Pancreas (tissue), 10 donors: ENCODE data around the gene MPV17L2. TPM values are rescaled to one million over a fixed set of nuclear protein-coding genes. Genes with fewer than 3 reads are reported as not detected.
"Not testable (repeated sequence)": the region's sequence is repeated elsewhere in the genome, so short reads cannot be mapped to it uniquely, and the experiment has no call there.

Experiments
- ATAC-seq, 4 donors: fragments of 200-7000 bp; cut with Tn5 transposase; one replicate each; pipeline versions ENCODE4 v1.8.0 to v1.9.1; 2020; ENCODE audit warnings: mild to moderate bottlenecking in 4 of 4, moderate library complexity in 4 of 4
- DNase-seq, 6 donors: peaks; one replicate each; pipeline ENCODE4 v3.0.0-alpha.2; 2020
- FAIRE-seq: peaks from 2 replicates; lab custom pipeline; 2012; peaks lifted over from hg19 to GRCh38; lab: Jason Lieb, UNC
- H3K27ac ChIP-seq, 4 donors: fragments of 200-600 bp; sonication (generic); 1 replicate in 3 of 4; 2 replicates in 1 of 4; pipeline versions ENCODE4 v1.5.0 to v1.8.0; 2020
- H3K27me3 ChIP-seq, 4 donors: fragments of 200-600 bp; one replicate each; pipeline ENCODE4 v1.8.0; 2021
- H3K36me3 ChIP-seq, 3 donors: fragments of 200-600 bp; sonication (generic) in 1 of 3; one replicate each; pipeline versions ENCODE4 v1.5.0 to v1.8.0; 2020 to 2021
- H3K4me1 ChIP-seq, 3 donors: fragments of 200-600 bp; one replicate each; pipeline ENCODE4 v1.8.0; 2021
- H3K4me3 ChIP-seq, 4 donors: fragments of 200-600 bp; sonication (generic) in 2 of 4; one replicate each; pipeline versions ENCODE4 v1.5.0 to v1.8.0; 2020 to 2021
- H3K9me3 ChIP-seq, 4 donors: fragments of 200-600 bp; one replicate each; pipeline ENCODE4 v1.8.0; 2021
- CTCF ChIP-seq, 4 donors: fragments of 200-600 bp; sonication (generic) in 3 of 4; IDR thresholded peaks; one replicate each; pipeline versions ENCODE4 v1.5.0 to v1.8.0; 2021; ENCODE audit warnings: antibody characterized with exemption in 4 of 4
- WGBS, 2 donors: extraction: QIAGEN DNeasy Blood & Tissue Kit; methylation state at CpG; one replicate each; pipeline ENCODE4 v1.1.7; 2013; 5-methylcytosine and 5-hydroxymethylcytosine counted together
- intact Hi-C, 3 donors: fragments of 100-400 bp; cut with DNase I; formaldehyde crosslinking; loops; one replicate each; pipeline versions ENCODE4 v1.11.1 to v1.14.2; 2022
- polyA plus RNA-seq, 2 donors: library from polyadenylated mRNA; stranded (reverse); fragments of 200-250 nt; gene quantifications; one replicate each; pipeline ENCODE4 v1.2.3, GENCODE V29; 2013
- total RNA-seq, 6 donors: library from RNA; stranded (reverse); fragmentation: NEBNext Ultra II Directional in 4 of 6; extraction: Animal tissue kit (Norgen Biotek cat#: 25700) in 4 of 6; gene quantifications; one replicate each; pipeline versions ENCODE4 v1.2.1 to v1.2.4, GENCODE V29; 2021 to 2023
- donor health status: healthy with polysubstance abuse.
- donor health status: DM: no; HTN: no; CAD: no; lungs with moderate emphysema.
- donor health status: DM: no; HTN: no; CAD: no.
- donor health status: control.
- donor health status: control.
- donor health status: Bipolar disorder and iron deficiency.
- donor health status: DM: yes; HTN: yes; CAD: no.
- donor health status: DM: no; HTN: no; CAD: no.
- donor health status: DM: no; HTN: no; CAD: no.
- donor health status: DM: yes; HTN: yes; CAD: no.

The MPV17L2 gene
- total and polyA plus RNA-seq, 8 donors: 2.8 to 10.4 (median 5.0) TPM

GRCh38 chr19:18156268-18156667 lies 36.8 kb upstream of the MPV17L2 start:
- FAIRE-seq: no peak
- Histone ChIP-seq H3K4me3 (no peak overlapping the region), H3K27ac (peak overlapping the region; percentile 33 to 62 (median 46)), H3K27me3 (no peaks in the 10 kb centered on the region), H3K4me1 (peaks cover 13 to 29% (median 16%) of the 10 kb centered on the region in 3 donors), H3K9me3 (no peaks in the 10 kb centered on the region), H3K36me3 (no peaks in the 10 kb centered on the region)
- TF ChIP-seq CTCF (IDR thresholded peaks at IDR 0.05): no peak
- ATAC-seq: no peak
- peak in 1 of 6 donors; percentile 22 for DNase-seq
- WGBS, 2 donors: 87 to 92% methylated on average over 5 to 6 of the region's 6 CpGs
- intact Hi-C loops: no loop called here

DNA sequence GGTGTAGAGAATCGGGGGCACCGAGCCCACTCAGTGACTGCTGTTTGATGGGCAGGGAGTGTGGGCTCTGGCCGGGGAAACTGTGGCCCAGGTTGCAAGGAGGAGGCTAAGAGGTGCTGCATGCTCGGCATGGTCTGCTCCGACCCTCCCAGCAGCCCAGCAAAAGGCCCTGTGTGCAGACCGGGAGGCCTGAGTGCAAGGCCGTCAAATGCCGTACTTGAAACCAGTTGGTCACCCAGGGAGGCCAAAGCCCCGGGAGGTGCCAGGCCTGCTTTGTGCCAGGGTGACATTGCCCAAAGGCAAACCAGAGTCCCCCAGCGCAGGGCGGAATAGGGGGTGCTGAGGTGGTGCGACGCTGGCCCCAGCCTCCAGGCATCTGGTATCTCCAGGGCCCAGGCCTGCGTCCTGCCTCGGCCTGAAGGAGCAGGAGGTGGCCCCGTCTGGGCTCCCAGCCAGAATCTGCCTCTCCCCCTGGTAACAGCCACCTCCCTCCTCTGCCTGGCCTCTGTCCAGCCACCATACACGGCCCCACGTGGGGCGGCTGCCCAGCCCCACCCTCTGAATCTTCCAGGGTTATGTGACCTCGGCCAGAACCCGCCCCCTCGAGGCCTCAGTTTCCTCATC lies 36.1 kb upstream of the MPV17L2 start:
- H3K9me3 ChIP-seq: no peaks in the 10 kb centered on the region
- peak; percentile 90 to 98 (median 91) for DNase-seq
- ATAC-seq: peak; percentile 15 to 47 (median 38)
- H3K36me3 ChIP-seq: no peaks in the 10 kb centered on the region
- peaks cover 13 to 29% (median 16%) of the 10 kb centered on the region in 3 donors for H3K4me1 ChIP-seq
- peak overlapping the region; percentile 33 to 62 (median 46) for H3K27ac ChIP-seq
- H3K4me3 ChIP-seq: peak overlapping the region in 1 of 4 donors; percentile 1
- 16 to 18% methylated on average over 22 of the region's 22 CpGs for WGBS, 2 donors
- no peaks in the 10 kb centered on the region for H3K27me3 ChIP-seq
- intact Hi-C loops: no loop called here
- no peak for FAIRE-seq
- no peak for TF ChIP-seq CTCF (IDR thresholded peaks at IDR 0.05)

DNA sequence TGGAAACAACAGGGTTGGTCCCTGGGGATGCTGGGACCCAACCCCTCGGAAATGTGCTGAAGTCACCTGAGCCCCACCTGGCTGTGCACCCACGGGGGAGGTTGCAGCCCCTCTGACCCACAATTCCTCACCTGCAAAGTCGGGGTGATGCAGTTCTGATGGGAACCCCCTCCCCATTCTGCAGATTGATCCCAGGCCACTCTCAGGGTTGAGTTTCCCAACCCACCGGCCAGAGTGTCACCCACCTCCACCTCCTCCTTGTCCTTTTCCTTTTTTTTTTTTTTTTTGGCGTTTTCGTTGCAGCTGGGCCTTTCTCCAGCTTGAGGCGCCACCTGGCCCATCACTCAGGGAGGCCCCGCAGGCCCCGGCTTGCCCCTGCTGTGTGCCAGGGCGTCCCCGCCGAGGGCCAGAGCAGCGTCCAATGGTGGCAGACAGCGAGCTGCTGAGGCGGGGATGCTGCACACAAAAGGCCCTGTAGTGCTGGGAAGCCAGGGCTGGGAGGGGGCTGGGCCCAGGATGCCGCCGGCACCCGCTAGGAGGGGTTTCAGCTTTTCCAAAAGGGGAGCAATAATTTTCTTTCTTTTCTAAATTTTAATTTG lies 35.5 kb upstream of the MPV17L2 start:
- FAIRE-seq: no peak
- H3K27ac ChIP-seq: peak overlapping the region; percentile 33 to 62 (median 46)
- peak; percentile 27 to 80 (median 67) for DNase-seq
- peaks cover 13 to 29% (median 16%) of the 10 kb centered on the region in 3 donors for H3K4me1 ChIP-seq
- peak in 2 of 4 donors; percentile 5 for ATAC-seq
- no peaks in the 10 kb centered on the region for H3K27me3 ChIP-seq
- H3K4me3 ChIP-seq: no peak overlapping the region
- intact Hi-C loops: no loop called here
- TF ChIP-seq CTCF (IDR thresholded peaks at IDR 0.05): no peak
- WGBS, 2 donors: 19 to 26% methylated on average over 16 to 18 of the region's 18 CpGs
- no peaks in the 10 kb centered on the region for H3K36me3 ChIP-seq
- no peaks in the 10 kb centered on the region for H3K9me3 ChIP-seq

GRCh38 chr19:18158467-18158866 lies 34.6 kb upstream of the MPV17L2 start:
- no peak overlapping the region for H3K4me3 ChIP-seq
- H3K27ac ChIP-seq: no peak overlapping the region
- H3K27me3 ChIP-seq: no peaks in the 10 kb centered on the region
- FAIRE-seq (no peak), DNase-seq (no peak), ATAC-seq (no peak)
- peaks cover 0 to 8% (median 7%) of the 10 kb centered on the region in 3 donors for H3K36me3 ChIP-seq
- intact Hi-C loops: no loop called here
- H3K9me3 ChIP-seq: no peaks in the 10 kb centered on the region
- no peak for TF ChIP-seq CTCF (IDR thresholded peaks at IDR 0.05)
- WGBS, 2 donors: 85 to 90% methylated on average over 4 of the region's 4 CpGs
- peaks cover 13 to 29% (median 16%) of the 10 kb centered on the region in 3 donors for H3K4me1 ChIP-seq

DNA sequence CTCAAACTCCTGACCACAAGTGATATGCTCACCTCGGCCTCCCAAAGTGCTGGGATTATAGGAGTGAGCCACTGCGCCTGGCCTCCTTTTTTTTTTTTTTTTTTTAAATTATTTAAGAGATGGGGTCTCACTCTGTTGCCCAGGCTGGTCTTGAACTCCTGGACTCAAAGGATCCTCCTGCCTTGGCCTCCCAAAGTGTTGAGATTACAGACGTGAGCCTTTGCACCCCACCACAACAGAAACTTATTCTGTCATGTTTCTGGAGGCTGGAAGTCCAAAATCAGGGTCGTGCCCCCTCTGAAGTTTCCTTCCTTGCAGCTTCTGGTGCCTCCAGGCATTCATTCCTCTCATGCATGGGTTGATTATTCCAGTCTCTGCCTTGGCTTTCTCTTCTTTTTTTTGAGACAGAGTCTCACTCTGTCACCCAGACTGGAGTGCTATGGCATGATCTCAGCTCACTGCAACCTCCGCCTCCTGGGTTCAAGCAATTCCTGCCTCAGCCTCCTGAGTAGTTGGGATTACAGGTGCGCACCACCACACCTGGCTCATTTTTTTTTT lies 33.9 kb upstream of the MPV17L2 start:
- 92 to 93% methylated on average over 6 of the region's 6 CpGs for WGBS, 2 donors
- H3K9me3 ChIP-seq, ATAC-seq, H3K36me3 ChIP-seq, FAIRE-seq, H3K4me3 ChIP-seq, intact Hi-C loops, H3K27me3 ChIP-seq, H3K27ac ChIP-seq, DNase-seq: not testable (repeated sequence)
- peaks cover 13 to 28% (median 16%) of the 10 kb centered on the region in 3 donors for H3K4me1 ChIP-seq
